Spleen (tissue), 11 donors: ENCODE results near the gene NOP56. TPM values are rescaled to one million over a fixed set of nuclear protein-coding genes. Genes with fewer than 3 reads are reported as not detected.

Experiments used
- DNase-seq: peaks from one replicate; pipeline ENCODE4 v3.0.0-alpha.2; 2020
- H3K27ac ChIP-seq, 8 donors: fragments of 200-600 bp; sonication (generic) in 7 of 8; 1 replicate in 4 of 8; 2 replicates in 4 of 8; pipeline versions ENCODE4 v1.5.0 to v1.8.0; 2016 to 2021; ENCODE audit warnings: inconsistent platforms in 4 of 8, mild to moderate bottlenecking in 4 of 8, moderate library complexity in 1 of 8
- H3K27me3 ChIP-seq, 7 donors: fragments of 200-600 bp; sonication (generic) in 6 of 7; replicated peaks in 1 of 7; 1 replicate in 4 of 7; 2 replicates in 3 of 7; pipeline versions ENCODE4 v1.5.0 to v1.8.0; 2016 to 2021; ENCODE audit warnings: inconsistent platforms in 3 of 7, mild to moderate bottlenecking in 1 of 7
- H3K36me3 ChIP-seq, 6 donors: fragments of 200-600 bp; sonication (generic) in 5 of 6; 1 replicate in 4 of 6; 2 replicates in 2 of 6; pipeline versions ENCODE4 v1.5.0 to v1.8.0; 2016 to 2021; ENCODE audit warnings: inconsistent platforms in 2 of 6
- H3K4me1 ChIP-seq, 6 donors: fragments of 200-600 bp; sonication (generic) in 5 of 6; 1 replicate in 3 of 6; 2 replicates in 3 of 6; pipeline versions ENCODE4 v1.5.0 to v1.8.0; 2016 to 2021; ENCODE audit warnings: inconsistent platforms in 3 of 6
- H3K4me3 ChIP-seq, 8 donors: fragments of 200-600 bp; sonication (generic) in 7 of 8; 1 replicate in 4 of 8; 2 replicates in 4 of 8; pipeline versions ENCODE4 v1.5.0 to v1.8.0; 2016 to 2021; ENCODE audit warnings: inconsistent platforms in 4 of 8, mild to moderate bottlenecking in 4 of 8, moderate library complexity in 2 of 8
- H3K9me3 ChIP-seq, 8 donors: fragments of 200-600 bp; sonication (generic) in 7 of 8; 1 replicate in 4 of 8; 2 replicates in 4 of 8; pipeline versions ENCODE4 v1.5.0 to v1.8.0; 2016 to 2021; ENCODE audit warnings: inconsistent platforms in 4 of 8
- CTCF ChIP-seq, 11 experiments: fragments of 200-600 bp in 7 of 11; fragments of 450-650 bp in 4 of 11; sonication (generic) in 4 of 11; IDR thresholded peaks in 8 of 11; conservative IDR thresholded peaks in 3 of 11; 1 replicate in 7 of 11; 2 replicates in 4 of 11; pipeline versions ENCODE4 v1.4.0 to v1.8.0; 2016 to 2021; ENCODE audit warnings: antibody characterized with exemption in 11 of 11, inconsistent platforms in 4 of 11, mild to moderate bottlenecking in 1 of 11
- POLR2A ChIP-seq, 3 donors: fragments of 450-650 bp; IDR thresholded peaks; one replicate each; pipeline ENCODE4 v1.5.1; 2017; ENCODE audit warnings: antibody characterized with exemption in 3 of 3, mild to moderate bottlenecking in 1 of 3
- POLR2AphosphoS5 ChIP-seq, 3 donors: sonication (generic); formaldehyde crosslinking; IDR thresholded peaks; one replicate each; pipeline ENCODE4 v1.5.1; 2017; ENCODE audit warnings: antibody characterized with exemption in 3 of 3
- WGBS, 5 donors: extraction: QIAGEN DNeasy Blood & Tissue Kit in 3 of 5; methylation state at CpG; one replicate each; pipeline versions ENCODE4 v1.1.5 to v1.1.7; 2013 to 2018; 5-methylcytosine and 5-hydroxymethylcytosine counted together
- intact Hi-C: fragments of 100-400 bp; cut with DNase I; formaldehyde crosslinking; loops from one replicate; pipeline ENCODE4 v1.15.0; 2023; ENCODE audit warnings: low total_unique reads
- polyA plus RNA-seq, 3 donors: library from polyadenylated mRNA; stranded (reverse); fragments of 200-250 nt; gene quantifications; one replicate each; pipeline ENCODE4 v1.2.1, GENCODE V29; 2013
- total RNA-seq, 7 donors: library from RNA; depleted of rRNA in 3 of 7; stranded (reverse); fragments of >200 nt in 3 of 7; fragmentation: NEBNext Ultra II Directional in 4 of 7; extraction: Animal tissue kit (Norgen Biotek cat#: 25700) in 4 of 7; gene quantifications; one replicate each; pipeline versions ENCODE4 v1.1.0 to v1.2.1, GENCODE V29; 2016 to 2021
- donor health status: healthy with polysubstance abuse.
- donor health status: DM: no; HTN: no; CAD: no; lungs with moderate emphysema.
- donor health status: DM: no; HTN: no; CAD: no.
- donor health status: Bipolar disorder and iron deficiency.
- donor health status: healthy.
- donor health status: DM: no; HTN: no; CAD: no.
- donor health status: DM: yes; HTN: yes; CAD: no.

Gene NOP56
- total and polyA plus RNA-seq, 10 donors = 82.1 to 208 (median 136) TPM

DNA sequence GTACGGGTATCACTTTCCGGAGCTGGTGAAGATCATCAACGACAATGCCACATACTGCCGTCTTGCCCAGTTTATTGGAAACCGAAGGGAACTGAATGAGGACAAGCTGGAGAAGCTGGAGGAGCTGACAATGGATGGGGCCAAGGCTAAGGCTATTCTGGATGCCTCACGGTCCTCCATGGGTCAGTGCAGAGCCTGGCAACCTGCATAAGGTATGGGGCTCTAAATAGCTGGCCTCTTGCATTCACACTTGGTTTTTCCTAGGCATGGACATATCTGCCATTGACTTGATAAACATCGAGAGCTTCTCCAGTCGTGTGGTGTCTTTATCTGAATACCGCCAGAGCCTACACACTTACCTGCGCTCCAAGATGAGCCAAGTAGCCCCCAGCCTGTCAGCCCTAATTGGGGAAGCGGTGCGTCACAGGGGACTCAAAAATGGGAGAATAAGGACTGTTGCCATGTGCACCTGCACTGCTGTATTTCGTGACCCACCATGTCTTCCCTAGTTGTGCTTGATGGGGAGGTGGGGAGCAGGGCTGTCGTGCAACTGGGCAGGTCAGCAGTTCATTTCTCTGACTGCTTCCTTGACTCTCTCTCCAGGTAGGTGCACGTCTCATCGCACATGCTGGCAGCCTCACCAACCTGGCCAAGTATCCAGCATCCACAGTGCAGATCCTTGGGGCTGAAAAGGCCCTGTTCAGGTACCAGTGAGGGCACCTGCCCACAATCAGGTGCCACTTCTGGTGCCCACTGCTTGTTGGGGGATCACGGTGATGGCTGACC is 3.1 kb downstream of the NOP56 start:
- intact Hi-C loops = no loop called here
- Histone ChIP-seq H3K36me3 (peaks cover 7 to 70% (median 65%) of the 10 kb centered on the region in 6 donors), H3K4me1 (peaks cover 17 to 62% (median 32%) of the 10 kb centered on the region in 6 donors), H3K9me3 (no peaks in the 10 kb centered on the region), H3K27ac (peak overlapping the region in 1 of 8 donors; percentile 21), H3K4me3 (no peak overlapping the region), H3K27me3 (no peaks in the 10 kb centered on the region)
- no peak for DNase-seq
- WGBS, 5 donors = 88 to 93% (median 92%) methylated on average over 16 to 17 of the region's 17 CpGs
- TF ChIP-seq POLR2AphosphoS5 (IDR thresholded peaks at IDR 0.05) (peak in 1 of 3 donors; percentile 25), POLR2A (IDR thresholded peaks at IDR 0.05) (no peak), CTCF (IDR thresholded peaks at IDR 0.05 in 8 of 11, conservative IDR thresholded peaks at IDR 0.05 in 3 of 11) (no peak)

DNA sequence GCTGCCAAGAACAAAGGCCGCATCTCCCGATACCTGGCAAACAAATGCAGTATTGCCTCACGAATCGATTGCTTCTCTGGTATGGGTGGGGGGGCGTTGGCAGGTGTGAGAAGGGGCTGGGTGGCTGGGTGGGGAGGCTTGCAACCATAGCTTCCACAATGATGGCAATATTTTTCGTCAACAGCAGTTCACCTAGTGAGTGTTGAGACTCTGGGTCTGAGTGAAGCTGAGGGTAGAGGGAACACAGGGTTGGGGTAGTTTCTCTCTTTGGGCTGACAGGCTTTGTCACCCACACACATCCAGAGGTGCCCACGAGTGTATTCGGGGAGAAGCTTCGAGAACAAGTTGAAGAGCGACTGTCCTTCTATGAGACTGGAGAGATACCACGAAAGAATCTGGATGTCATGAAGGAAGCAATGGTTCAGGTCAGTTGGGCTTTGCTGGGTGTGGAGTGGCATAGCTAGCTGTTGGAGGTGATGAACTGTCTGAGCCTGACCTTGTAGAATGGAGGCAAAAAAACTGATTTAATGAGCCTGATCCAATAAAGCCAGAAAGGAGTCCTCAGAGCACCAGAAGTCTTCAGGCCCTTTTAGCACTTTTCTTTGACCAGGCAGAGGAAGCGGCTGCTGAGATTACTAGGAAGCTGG is 4.2 kb downstream of the NOP56 start:
- no peak for DNase-seq
- intact Hi-C loops = no loop called here

GRCh38 chr20:2657241-2657640 is 4.8 kb downstream of the NOP56 start:
- 69 to 96% (median 82%) methylated on average over 5 of the region's 5 CpGs for WGBS, 5 donors
- H3K9me3 ChIP-seq = no peaks in the 10 kb centered on the region
- no peak for DNase-seq
- intact Hi-C loops = no loop called here
- no peak overlapping the region for H3K4me3 ChIP-seq
- H3K36me3 ChIP-seq = peaks cover 7 to 87% (median 81%) of the 10 kb centered on the region in 6 donors
- no peaks in the 10 kb centered on the region for H3K27me3 ChIP-seq
- H3K27ac ChIP-seq = no peak overlapping the region
- TF ChIP-seq CTCF (IDR thresholded peaks at IDR 0.05 in 8 of 11, conservative IDR thresholded peaks at IDR 0.05 in 3 of 11) = no peak
- no peak for TF ChIP-seq POLR2A (IDR thresholded peaks at IDR 0.05)
- no peak for TF ChIP-seq POLR2AphosphoS5 (IDR thresholded peaks at IDR 0.05)
- H3K4me1 ChIP-seq = peaks cover 11 to 54% (median 25%) of the 10 kb centered on the region in 6 donors

More for the DNA sequence above, 4.2 kb downstream of the NOP56 start:
- Histone ChIP-seq H3K9me3 (no peaks in the 10 kb centered on the region), H3K4me3 (no peak overlapping the region), H3K27me3 (no peaks in the 10 kb centered on the region), H3K36me3 (peaks cover 7 to 81% (median 74%) of the 10 kb centered on the region in 6 donors), H3K4me1 (peaks cover 11 to 52% (median 25%) of the 10 kb centered on the region in 6 donors), H3K27ac (no peak overlapping the region)
- no peak for TF ChIP-seq POLR2AphosphoS5 (IDR thresholded peaks at IDR 0.05)
- no peak for TF ChIP-seq POLR2A (IDR thresholded peaks at IDR 0.05)
- no peak for TF ChIP-seq CTCF (IDR thresholded peaks at IDR 0.05 in 8 of 11, conservative IDR thresholded peaks at IDR 0.05 in 3 of 11)
- WGBS, 5 donors = 88 to 95% (median 92%) methylated on average over 12 of the region's 12 CpGs

- no peaks in the 10 kb centered on the region for H3K9me3 ChIP-seq
- no peak for DNase-seq
- H3K27me3 ChIP-seq = no peaks in the 10 kb centered on the region
- no peak overlapping the region for H3K27ac ChIP-seq
- H3K36me3 ChIP-seq = peaks cover 7 to 91% (median 83%) of the 10 kb centered on the region in 6 donors
- intact Hi-C loops = no loop called here
- H3K4me3 ChIP-seq = no peak overlapping the region
- TF ChIP-seq POLR2AphosphoS5 (IDR thresholded peaks at IDR 0.05) (no peak), CTCF (IDR thresholded peaks at IDR 0.05 in 8 of 11, conservative IDR thresholded peaks at IDR 0.05 in 3 of 11) (no peak), POLR2A (IDR thresholded peaks at IDR 0.05) (no peak)
- peaks cover 11 to 58% (median 29%) of the 10 kb centered on the region in 6 donors for H3K4me1 ChIP-seq
- 80 to 93% (median 88%) methylated on average over 5 of the region's 5 CpGs for WGBS, 5 donors
Observed at GRCh38 chr20:2657674-2658073, 5.2 kb downstream of the NOP56 start.
